HCT116 (cell line): ENCODE results near the gene CASP10. TPM values are rescaled to one million over a fixed set of nuclear protein-coding genes. Genes with fewer than 3 reads are reported as not detected.

Source experiments
- ATAC-seq: fragments of 200-7000 bp; cut with Tn5 transposase; 2 replicates; pipeline ENCODE4 v1.9.1; 2020; ENCODE audit warnings: mild to moderate bottlenecking, moderate library complexity
- BruUV-seq: library from RNA; stranded (reverse); fragments of 400-500 nt; replicated peaks from 2 replicates; lab custom pipeline; 2021; lab: Mats Ljungman, UMichigan
- CTCF ChIA-PET: fragments of 300-600 bp; sonication (Branson Sonifier 250); formaldehyde crosslinking; loops from one replicate; lab custom pipeline; 2021; ENCODE audit warnings: antibody characterized with exemption; lab: Charles Lee
- POLR2A ChIA-PET: fragments of 300-600, 350-600 bp; sonication (Branson Sonifier 250); formaldehyde crosslinking; loops from one replicate; lab custom pipeline; 2021; ENCODE audit warnings: antibody characterized with exemption; lab: Charles Lee
- RAD21 ChIA-PET, 2 experiments: fragments of 300-600 bp; sonication (Branson Sonifier 250); formaldehyde crosslinking; loops; one replicate each; lab custom pipeline; 2023; ENCODE audit warnings: low total read pairs in 2 of 2; ENCODE audit not compliant: uncharacterized antibody in 2 of 2, unreplicated experiment in 2 of 2, low non-redundant PET in 1 of 2; lab: Charles Lee
- DNase-seq: peaks from one replicate; pipeline ENCODE4 v3.0.0-alpha.2; 2010; ENCODE audit warnings: low read depth, low spot score
- H2AFZ ChIP-seq: fragments of 200-600 bp; shearing (Covaris generic), sonication (generic); 2 replicates; pipeline ENCODE4 v1.6.1; 2017; ENCODE audit warnings: low read depth, mixed run types, mixed read lengths, antibody characterized with exemption, low read length; ENCODE audit not compliant: poor library complexity, severe bottlenecking
- H3K27ac ChIP-seq: 2 replicates; pipeline ENCODE4 v1.5.1; 2012; ENCODE audit warnings: low read depth, low read length
- H3K27me3 ChIP-seq: fragments of 200-600 bp; sonication (generic); 2 replicates; pipeline ENCODE4 v1.6.1; 2016; ENCODE audit warnings: mixed run types, low read length, mixed read lengths; ENCODE audit not compliant: insufficient read depth
- H3K36me3 ChIP-seq, 2 experiments: fragments of 200-500 bp in 1 of 2; fragments of 200-600 bp in 1 of 2; sonication (Bioruptor generic) in 1 of 2; sonication (generic) in 1 of 2; 2 replicates each; pipeline versions ENCODE4 v1.5.1 to v1.6.1; 2014 to 2016; ENCODE audit warnings: low read length in 2 of 2, inconsistent platforms in 1 of 2, mixed read lengths in 1 of 2, mixed run types in 1 of 2; ENCODE audit not compliant: insufficient read depth in 2 of 2, control insufficient read depth in 1 of 2
- H3K4me1 ChIP-seq, 2 experiments: fragments of 200-600 bp in 1 of 2; sonication (generic) in 1 of 2; 2 replicates each; pipeline versions ENCODE4 v1.5.1 to v1.6.1; 2012 to 2017; ENCODE audit warnings: low read length in 2 of 2, inconsistent platforms in 1 of 2, mild to moderate bottlenecking in 1 of 2, mixed read lengths in 1 of 2, mixed run types in 1 of 2, moderate library complexity in 1 of 2; ENCODE audit not compliant: insufficient read depth in 2 of 2, control insufficient read depth in 1 of 2
- H3K4me2 ChIP-seq: fragments of 200-600 bp; sonication (generic); 2 replicates; pipeline ENCODE4 v1.6.1; 2017; ENCODE audit warnings: mixed run types, low read length, mixed read lengths
- H3K4me3 ChIP-seq, 2 experiments: fragments of 200-600 bp in 1 of 2; sonication (generic) in 1 of 2; replicated peaks in 1 of 2; 2 replicates each; pipeline ENCODE4 v1.5.1; 2011 to 2016; ENCODE audit warnings: low read length in 2 of 2, control low read depth in 1 of 2, low read depth in 1 of 2, mild to moderate bottlenecking in 1 of 2, mixed read lengths in 1 of 2, mixed run types in 1 of 2
- H3K79me2 ChIP-seq: fragments of 200-600 bp; sonication (generic); 2 replicates; pipeline ENCODE4 v1.6.1; 2017; ENCODE audit warnings: mild to moderate bottlenecking, mixed run types, low read length, moderate library complexity, mixed read lengths; ENCODE audit not compliant: insufficient read depth
- H3K9ac ChIP-seq: fragments of 200-600 bp; sonication (generic); 2 replicates; pipeline ENCODE4 v1.6.1; 2016; ENCODE audit warnings: low read length, mixed read lengths
- H3K9me2 ChIP-seq: fragments of 200-600 bp; sonication (generic), shearing (Covaris generic); 2 replicates; pipeline ENCODE4 v1.6.1; 2017; ENCODE audit warnings: mixed run types, mild to moderate bottlenecking, moderate library complexity; ENCODE audit not compliant: insufficient read depth
- H3K9me3 ChIP-seq, 2 experiments: fragments of 200-500 bp in 1 of 2; fragments of 200-600 bp in 1 of 2; sonication (Bioruptor generic) in 1 of 2; sonication (generic) in 1 of 2; 2 replicates each; pipeline ENCODE4 v1.6.1; 2014 to 2017; ENCODE audit warnings: low read length in 2 of 2, mixed read lengths in 2 of 2, inconsistent platforms in 1 of 2, low read depth in 1 of 2, mild to moderate bottlenecking in 1 of 2, mixed run types in 1 of 2, moderate library complexity in 1 of 2; ENCODE audit not compliant: control insufficient read depth in 1 of 2, insufficient read depth in 1 of 2
- H4K20me1 ChIP-seq: fragments of 200-600 bp; sonication (generic), shearing (Covaris generic); 2 replicates; pipeline ENCODE4 v1.6.1; 2017; ENCODE audit warnings: mixed run types, mild to moderate bottlenecking, moderate library complexity; ENCODE audit not compliant: insufficient read depth
- ATF3 ChIP-seq: IDR thresholded peaks from 2 replicates; pipeline ENCODE4 v1.6.1; 2012
- CEBPB ChIP-seq: IDR thresholded peaks from 2 replicates; pipeline ENCODE4 v1.6.1; 2012; ENCODE audit warnings: low read depth
- CTCF ChIP-seq, 3 experiments: fragments of 200-600 bp in 1 of 3; sonication (generic) in 1 of 3; IDR thresholded peaks in 2 of 3; conservative IDR thresholded peaks in 1 of 3; 2 replicates each; pipeline ENCODE4 v1.5.1; 2012 to 2017; ENCODE audit warnings: low read depth in 2 of 3, low read length in 2 of 3, antibody characterized with exemption in 1 of 3, borderline replicate concordance in 1 of 3, control low read depth in 1 of 3, mild to moderate bottlenecking in 1 of 3, mixed read lengths in 1 of 3, mixed run types in 1 of 3, moderate library complexity in 1 of 3; ENCODE audit not compliant: insufficient read depth in 1 of 3
- EGR1 ChIP-seq: IDR thresholded peaks from 2 replicates; pipeline ENCODE4 v1.6.1; 2012; ENCODE audit warnings: low read depth
- EZH2phosphoT487 ChIP-seq: fragments of 200-600 bp; IDR thresholded peaks from 2 replicates; pipeline ENCODE4 v1.6.1; 2018; ENCODE audit warnings: antibody characterized with exemption, borderline replicate concordance
- FOSL1 ChIP-seq: IDR thresholded peaks from 2 replicates; pipeline ENCODE4 v1.6.1; 2012; ENCODE audit warnings: low read depth
- MAX ChIP-seq: IDR thresholded peaks from 2 replicates; pipeline ENCODE4 v1.6.1; 2012
- RAD21 ChIP-seq: IDR thresholded peaks from 2 replicates; pipeline ENCODE4 v1.6.1; 2012; ENCODE audit warnings: low read depth, mild to moderate bottlenecking
- SRF ChIP-seq: IDR thresholded peaks from 2 replicates; pipeline ENCODE4 v1.6.1; 2012; ENCODE audit warnings: low read depth
- TCF7L2 ChIP-seq: IDR thresholded peaks from 2 replicates; pipeline ENCODE4 v1.7.0; 2011; ENCODE audit warnings: borderline replicate concordance, inconsistent platforms; ENCODE audit not compliant: insufficient read depth, insufficient read length; ENCODE audit errors: extremely low read depth
- YY1 ChIP-seq: IDR thresholded peaks from 2 replicates; pipeline ENCODE4 v1.6.1; 2011; ENCODE audit warnings: low read length, low read depth, moderate library complexity, mild to moderate bottlenecking; ENCODE audit not compliant: insufficient replicate concordance; ENCODE audit errors: extremely low read depth
- ZBTB33 ChIP-seq: IDR thresholded peaks from 2 replicates; pipeline ENCODE4 v1.6.1; 2011; ENCODE audit warnings: mild to moderate bottlenecking, low read length, moderate library complexity; ENCODE audit not compliant: insufficient replicate concordance; ENCODE audit errors: extremely low read depth
- intact Hi-C: fragments of 100-400 bp; cut with micrococcal nuclease; formaldehyde crosslinking; loops from 2 replicates; pipeline ENCODE4 v1.10.0; 2022
- total RNA-seq: library from RNA; stranded (reverse); gene quantifications from one replicate; pipeline ENCODE4 v1.2.1, GENCODE V29; 2021; ENCODE audit not compliant: unreplicated experiment

Gene CASP10
- total RNA-seq, 1 experiment from 2014 or later, result 2.6 TPM

- H4K20me1 ChIP-seq, result no peaks in the 10 kb centered on the region
- no TSS peak for BruUV-seq
- no peaks in the 10 kb centered on the region for H3K36me3 ChIP-seq
- peaks cover 10 to 18% of the 10 kb centered on the region in 2 experiments for H3K4me1 ChIP-seq
- ATAC-seq (no peak), DNase-seq (no peak)
- no peak overlapping the region for H3K9ac ChIP-seq
- peaks cover 3% of the 10 kb centered on the region for H3K79me2 ChIP-seq
- H3K4me2 ChIP-seq, result no peak overlapping the region
- no peak overlapping the region for H3K4me3 ChIP-seq
- H2AFZ ChIP-seq, result no peak overlapping the region
- H3K9me2 ChIP-seq, result no peaks in the 10 kb centered on the region
- CTCF ChIA-PET, result no interaction called here
- POLR2A ChIA-PET, result no interaction called here
- no peaks in the 10 kb centered on the region for H3K27me3 ChIP-seq
- no peak overlapping the region for H3K27ac ChIP-seq
- TF ChIP-seq ZBTB33 (no peak), TCF7L2 (no peak), RAD21 (no peak), MAX (no peak), SRF (no peak), CEBPB (no peak), CTCF (IDR thresholded peaks at IDR 0.05 in 2 of 3, conservative IDR thresholded peaks at IDR 0.05 in 1 of 3; ENCODE audit: borderline replicate concordance in 1 of 3, insufficient read depth in 1 of 3, low read depth in 2 of 3, low read length in 2 of 3) (no peak), EGR1 (no peak), EZH2phosphoT487 (no peak), ATF3 (no peak), YY1 (no peak), FOSL1 (no peak)
- RAD21 ChIA-PET, result no interaction called here
- H3K9me3 ChIP-seq, result no peaks in the 10 kb centered on the region
- intact Hi-C loops, result no loop called here
Measured at GRCh38 chr2:201228912-201229290, 46.0 kb downstream of the CASP10 start.
